Hematopoietic multipotent progenitor cell treated with erythropoietin and hydrocortisone succinate and interleukin-3 and kit ligand, for 17 days (in vitro differentiated cells): Measurements from ENCODE around the gene F7.
"Not testable (repeated sequence)": the region's sequence is repeated elsewhere in the genome, so short reads cannot be mapped to it uniquely, and the experiment has no call there.

Source experiments
- DNase-seq: peaks from one replicate; pipeline ENCODE4 v3.0.0-alpha.2; 2015; ENCODE audit warnings: low spot score

The F7 gene

DNA sequence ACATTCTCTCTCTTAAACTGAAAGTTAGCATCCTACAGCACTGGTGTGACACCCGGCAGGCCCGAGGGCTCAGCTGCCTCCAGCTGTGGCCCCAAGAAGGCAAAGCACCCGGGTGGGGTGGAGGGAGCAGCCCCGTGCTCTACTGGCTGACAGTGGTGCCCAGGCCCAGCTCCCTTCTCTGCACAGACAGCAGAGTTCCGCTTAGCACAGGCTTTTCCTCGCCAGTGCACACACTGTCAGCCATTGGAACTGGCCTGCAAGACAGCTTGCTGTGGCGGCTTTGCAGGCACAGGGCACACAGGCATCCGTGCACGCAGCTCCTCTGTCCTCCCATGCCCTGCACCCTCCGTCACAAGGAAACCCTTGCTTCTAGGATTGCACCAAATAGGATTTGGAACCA, 3.3 kb upstream of the F7 start:
- not testable (repeated sequence) for DNase-seq

DNA sequence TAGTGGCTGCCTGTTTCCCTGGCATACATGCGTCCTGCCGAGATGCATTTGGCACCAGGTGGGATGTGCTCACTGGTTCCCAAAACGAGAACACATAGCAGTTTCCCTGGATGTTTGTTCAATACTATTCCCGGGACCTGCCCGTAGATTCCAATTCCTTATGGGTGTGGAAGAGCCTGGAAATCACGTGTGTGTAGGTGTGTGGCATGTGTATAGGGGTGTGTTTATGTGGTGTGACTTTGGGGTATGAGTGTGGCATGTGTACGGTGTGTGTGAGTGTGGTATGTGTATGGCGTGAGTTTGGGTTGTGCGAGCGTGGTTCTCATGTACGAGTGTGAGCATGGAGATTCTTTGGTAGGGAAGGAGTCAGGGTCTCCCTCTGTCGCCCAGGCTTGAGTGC, 2.9 kb upstream of the F7 start:
- no peak for DNase-seq

DNA sequence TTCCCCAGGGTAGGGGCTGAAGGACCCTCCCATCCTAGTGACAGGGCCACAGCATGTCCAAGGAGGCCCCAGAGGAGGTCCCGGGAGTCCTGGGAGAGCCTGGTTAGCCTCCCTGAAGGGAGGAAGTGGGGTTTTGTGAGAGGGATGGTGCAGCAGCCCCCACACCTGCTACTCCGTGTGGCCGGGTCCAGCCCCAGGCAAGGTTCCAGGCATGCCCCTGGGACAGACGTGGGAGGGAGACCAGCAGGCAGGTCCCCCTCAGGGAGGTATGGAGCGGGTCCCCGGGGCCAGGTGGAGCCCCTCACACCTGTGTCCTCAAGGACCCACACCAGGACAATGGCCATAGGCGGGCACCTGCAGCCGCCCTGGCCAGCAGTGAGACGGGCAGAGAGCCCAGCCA, 1.9 kb upstream of the F7 start:
- DNase-seq: no peak

DNA sequence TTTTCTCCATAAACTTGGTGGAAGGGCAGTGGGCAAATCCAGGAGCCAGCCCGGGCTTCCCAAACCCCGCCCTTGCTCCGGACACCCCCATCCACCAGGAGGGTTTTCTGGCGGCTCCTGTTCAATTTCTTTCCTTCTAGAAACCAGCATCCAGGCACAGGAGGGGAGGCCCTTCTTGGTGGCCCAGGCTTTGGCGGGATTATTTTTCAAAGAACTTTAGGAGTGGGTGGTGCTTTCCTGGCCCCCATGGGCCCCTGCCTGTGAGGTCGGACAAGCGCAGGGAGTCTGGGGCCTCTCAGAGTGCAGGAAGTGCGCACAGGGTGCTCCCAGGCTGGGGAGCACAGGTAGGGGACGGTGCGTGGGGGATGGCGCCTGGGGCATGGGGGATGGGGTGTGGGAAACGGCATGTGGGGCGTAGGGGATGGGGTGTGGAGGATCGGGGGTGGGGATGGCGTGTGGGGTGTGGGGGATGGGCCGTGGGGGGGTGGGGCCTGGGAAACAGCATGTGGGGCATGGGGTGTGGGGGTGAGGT, 396 bp downstream of the F7 start:
- no peak for DNase-seq

DNA sequence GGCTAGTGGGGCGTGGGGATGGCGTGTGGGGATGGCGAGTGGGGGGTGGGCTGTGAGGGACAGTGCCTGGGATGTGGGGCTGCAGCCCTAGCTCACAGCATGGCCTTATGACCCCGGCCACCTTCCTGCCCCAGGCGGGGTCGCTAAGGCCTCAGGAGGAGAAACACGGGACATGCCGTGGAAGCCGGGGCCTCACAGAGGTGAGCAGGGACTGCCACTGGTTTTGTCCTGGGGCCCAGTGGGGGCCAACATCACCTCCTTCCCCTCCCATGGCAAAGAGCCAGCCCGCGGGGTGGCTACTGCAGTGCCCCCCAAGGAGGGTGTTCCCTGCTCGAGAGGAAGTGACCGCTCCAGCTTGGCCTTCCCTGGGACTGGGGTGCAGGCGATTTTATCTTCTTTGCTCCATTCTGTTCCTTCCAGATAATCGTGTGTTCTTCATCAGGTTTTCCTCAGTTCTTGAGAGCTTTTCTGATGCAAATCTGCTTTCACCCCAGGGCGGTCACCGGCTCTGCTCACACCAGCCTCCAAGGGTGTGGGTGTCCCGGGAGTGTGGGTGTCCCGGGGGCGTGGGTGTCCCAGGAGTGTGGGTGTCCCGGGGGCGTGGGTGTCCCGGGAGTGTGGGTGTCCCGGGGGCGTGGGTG, 1.2 kb downstream of the F7 start:
- no peak for DNase-seq

DNA sequence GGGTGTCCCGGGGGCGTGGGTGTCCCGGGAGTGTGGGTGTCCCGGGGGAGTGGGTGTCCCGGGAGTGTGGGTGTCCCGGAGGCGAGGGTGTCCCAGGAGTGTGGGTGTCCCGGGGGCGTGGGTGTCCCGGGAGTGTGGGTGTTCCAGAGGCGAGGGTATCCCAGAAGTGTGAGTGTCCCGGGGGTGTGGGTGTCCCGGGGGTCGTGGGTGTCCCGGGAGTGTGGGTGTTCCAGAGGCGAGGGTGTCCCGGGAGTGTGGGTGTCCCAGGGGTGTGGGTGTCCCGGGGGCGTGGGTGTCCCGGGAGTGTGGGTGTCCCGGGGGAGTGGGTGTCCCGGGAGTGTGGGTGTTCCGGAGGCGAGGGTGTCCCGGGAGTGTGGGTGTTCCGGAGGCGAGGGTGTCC, 2.9 kb downstream of the F7 start:
- DNase-seq: not testable (repeated sequence)

DNA sequence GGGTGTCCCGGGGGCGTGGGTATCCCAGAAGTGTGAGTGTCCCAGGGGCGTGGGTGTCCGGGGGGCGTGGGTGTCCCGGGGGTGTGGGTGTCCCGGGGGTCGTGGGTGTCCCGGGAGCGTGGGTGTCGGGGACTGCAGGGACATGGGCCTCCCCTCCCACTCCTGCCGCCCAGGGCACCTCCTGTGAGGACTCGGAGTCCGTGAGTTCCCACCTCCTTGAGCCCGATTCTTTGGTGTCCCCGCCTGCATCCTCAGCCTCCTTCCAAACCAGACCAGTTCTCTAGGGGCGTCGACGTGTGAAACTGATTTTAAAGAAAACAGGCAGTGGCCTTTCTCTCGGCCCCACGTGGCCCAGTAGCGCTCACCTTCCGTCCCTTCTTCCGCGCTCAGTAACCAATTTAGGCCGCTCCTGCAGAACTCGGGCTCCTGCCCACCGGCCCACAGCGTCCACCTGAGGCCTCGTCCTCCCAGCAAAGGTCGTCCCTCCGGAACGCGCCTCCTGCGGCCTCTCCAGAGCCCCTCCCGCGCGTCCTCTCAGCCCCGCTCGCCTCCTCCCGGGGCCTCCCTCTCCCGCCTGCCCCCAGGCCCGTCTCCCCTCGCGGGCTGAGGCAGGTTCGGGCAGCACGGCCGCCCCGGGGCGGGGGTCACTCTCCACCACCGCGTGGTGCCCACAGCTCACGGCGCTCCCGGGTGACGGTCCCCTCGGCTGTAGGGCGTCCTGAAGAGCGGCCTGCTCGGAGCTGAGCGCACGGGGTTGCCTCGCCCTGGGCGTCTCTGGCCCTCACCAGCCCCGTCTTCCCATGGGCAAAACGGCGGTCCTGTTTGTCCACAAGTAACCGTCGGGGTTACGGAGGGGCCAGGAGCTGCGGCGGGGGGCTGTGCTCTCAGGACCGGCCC, 3.8 kb downstream of the F7 start:
- DNase-seq: no peak

DNA sequence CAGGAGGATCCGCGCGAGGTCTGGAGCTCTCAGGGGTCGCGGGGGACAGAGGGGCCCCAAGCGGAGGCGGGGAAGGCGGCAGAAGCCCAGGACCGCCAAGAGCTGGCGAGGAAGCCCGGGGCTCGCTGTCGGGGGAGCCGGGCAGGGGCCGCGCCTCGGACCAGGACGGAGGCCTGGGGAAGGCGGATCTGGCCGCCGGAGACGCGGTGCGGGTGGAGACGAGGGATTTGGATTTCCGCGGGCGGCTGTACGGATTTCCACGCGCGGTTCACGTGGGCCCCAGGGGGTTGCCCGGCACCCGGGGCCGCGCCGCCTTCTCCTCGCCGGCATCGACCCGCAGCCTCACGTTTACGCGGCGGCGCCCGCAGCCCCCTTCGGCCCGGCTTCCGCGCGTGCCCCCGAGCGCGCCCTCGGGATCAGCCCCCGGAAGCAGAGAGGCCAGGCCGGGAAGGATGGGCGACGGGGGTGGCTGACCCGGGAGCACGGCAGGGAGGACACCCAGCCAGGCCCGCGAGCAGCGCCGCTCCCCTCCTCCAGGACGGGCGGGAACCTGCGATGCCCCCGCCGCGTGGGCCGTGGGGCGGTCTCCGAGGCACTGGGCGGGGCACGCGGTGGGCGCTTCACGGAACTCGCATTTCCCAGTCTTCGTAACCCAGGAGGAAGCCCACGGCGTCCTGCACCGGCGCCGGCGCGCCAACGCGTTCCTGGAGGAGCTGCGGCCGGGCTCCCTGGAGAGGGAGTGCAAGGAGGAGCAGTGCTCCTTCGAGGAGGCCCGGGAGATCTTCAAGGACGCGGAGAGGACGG, 4.7 kb downstream of the F7 start:
- DNase-seq: no peak

DNA sequence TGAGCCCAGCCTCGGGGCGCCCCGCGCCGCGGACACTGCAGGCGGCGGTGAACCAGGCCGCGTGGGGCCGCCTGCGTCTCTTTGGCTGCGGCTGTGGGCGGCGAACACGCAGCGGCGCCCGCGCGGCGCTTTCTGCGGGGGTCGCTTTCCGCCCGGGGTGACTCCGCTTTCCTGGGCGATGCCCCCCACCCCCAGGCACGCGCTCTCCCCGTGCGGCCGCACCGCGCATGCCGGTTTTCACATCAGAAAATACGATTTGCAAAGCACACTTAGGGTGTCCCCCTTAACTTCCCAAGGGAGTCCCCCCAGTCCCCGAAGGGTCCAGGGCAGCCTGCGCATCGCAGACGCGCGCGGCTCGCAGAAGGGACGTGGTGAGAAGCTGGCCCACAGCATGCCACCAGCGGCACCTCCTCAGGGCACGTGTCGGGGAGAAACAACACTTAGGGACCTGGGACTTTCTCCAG, 5.3 kb downstream of the F7 start:
- no peak for DNase-seq

DNA sequence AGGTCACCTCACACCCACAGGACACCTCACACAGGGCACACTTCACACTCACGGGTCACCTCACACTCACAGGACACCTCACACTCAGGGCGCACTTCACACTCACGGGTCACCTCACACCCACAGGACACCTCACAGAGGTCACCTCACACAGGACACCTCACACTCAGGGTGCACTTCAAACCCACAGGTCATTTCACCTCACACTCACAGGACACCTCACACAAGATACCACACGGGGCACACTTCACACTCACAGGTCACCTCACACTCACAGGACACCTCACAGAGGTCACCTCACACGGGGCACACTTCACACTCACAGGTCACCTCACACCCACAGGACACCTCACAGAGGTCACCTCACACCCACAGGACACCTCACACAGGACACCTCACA, 6.2 kb downstream of the F7 start:
- DNase-seq: not testable (repeated sequence)

DNA sequence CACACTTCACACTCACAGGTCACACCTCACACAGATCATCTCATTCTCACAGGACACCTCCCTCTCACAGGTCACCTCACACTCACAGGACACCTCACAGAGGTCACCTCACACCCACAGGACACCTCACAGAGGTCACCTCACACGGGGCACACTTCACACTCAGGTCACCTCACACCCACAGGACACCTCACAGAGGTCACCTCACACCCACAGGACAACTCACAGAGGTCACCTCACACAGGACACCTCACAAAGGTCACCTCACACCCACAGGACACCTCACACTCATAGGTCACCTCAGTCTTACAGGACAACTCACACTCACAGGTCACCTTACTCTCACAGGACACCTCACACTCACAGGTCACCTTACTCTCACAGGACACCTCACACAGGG, 6.9 kb downstream of the F7 start:
- not testable (repeated sequence) for DNase-seq

DNA sequence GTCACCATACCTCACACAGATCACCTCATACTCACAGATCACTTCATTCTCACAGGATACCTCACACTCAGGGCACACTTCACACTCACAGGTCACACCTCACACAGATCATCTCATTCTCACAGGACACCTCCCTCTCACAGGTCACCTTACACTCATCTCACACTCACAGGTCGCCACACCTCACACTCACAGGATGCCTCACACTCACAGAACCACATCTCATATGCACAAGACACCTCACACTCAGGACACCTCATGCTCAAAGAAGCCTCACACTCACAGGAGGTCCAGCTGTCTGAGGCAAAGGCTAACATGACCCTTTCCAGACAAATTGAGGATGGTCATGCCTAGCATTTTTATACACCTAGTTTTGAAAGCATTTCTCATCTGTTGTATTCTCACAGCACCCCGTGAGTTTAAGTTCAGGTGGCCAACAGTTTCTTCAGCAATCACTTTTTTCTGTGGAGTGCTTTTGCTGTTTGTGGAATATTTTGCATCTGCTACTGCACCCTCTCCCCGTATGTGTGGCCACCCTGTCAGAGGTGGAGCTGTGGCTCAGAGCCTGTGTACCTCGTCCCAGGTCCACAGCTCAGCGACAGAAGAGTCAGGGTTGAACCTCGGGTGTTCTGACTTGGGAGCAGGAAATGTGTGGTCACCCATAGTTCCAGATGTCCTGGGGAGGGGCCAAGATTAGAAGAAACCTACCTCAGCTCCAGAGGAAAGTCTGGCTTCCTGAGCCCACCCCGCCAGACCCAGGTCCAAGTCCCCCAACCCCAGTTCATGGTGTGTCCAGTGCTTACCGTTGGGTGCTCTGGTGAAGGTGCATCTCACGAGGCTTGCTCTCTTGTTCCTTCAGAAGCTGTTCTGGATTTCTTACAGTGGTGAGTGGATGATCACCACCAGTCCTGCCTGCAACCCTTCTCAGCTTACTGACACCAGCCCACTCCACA, 7.6 kb downstream of the F7 start:
- no peak for DNase-seq

DNA sequence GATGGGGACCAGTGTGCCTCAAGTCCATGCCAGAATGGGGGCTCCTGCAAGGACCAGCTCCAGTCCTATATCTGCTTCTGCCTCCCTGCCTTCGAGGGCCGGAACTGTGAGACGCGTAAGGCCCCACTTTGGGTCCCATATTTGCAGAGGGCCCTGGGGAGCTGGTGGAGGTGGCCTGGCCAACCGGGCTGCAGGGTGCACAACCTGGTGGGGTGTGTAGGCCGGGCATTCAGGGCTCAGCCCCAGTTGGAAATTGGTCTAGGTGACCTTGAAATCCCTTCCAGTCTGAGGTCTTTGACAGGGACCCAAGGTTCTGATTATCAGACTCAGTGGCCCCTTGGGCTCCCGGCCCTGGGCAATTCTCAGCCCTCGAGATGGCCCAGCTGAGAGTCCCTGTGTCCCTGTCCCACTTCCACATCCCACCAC, 8.3 kb downstream of the F7 start:
- no peak for DNase-seq

DNA sequence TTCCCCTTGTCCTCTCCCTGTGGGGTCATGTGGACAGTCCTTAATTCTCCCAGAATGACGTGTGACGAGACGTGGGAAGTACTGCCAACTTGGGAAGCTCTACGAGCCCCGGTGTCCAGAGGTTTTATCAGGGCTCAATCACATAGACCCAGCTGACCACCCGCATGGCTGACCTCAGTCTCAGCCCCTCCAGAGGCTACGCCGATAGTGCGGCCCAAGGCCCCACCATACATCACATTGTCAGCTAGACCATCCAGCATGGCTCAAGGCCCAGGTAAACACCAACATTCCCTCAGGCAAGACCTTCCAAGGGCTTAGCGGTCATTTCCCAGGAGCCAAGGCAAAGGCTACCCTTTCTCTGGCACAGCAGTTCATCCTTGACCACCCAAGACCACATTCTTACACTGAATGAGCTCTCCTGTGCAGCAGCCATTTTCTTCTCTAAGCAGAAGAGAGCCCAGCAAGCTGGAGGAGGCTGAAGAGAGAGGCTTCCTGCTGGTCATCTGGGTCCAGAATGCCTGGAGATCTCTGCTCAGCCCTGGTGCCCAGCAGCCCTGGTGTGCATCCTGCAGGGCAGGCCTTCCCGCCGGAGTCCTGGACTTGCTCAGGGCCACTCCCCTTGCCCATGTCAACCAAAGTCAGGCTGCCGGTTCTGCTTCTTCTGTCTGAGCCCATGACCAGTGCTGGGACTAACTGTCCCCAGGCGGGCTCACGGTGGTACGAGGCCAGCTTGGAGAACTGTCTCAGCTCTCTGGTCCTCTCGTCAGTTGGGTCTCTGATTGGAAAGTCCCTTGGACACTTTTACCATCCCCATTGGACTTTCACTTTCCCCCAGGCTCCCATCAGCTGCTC, 9.1 kb downstream of the F7 start:
- DNase-seq: no peak

DNA sequence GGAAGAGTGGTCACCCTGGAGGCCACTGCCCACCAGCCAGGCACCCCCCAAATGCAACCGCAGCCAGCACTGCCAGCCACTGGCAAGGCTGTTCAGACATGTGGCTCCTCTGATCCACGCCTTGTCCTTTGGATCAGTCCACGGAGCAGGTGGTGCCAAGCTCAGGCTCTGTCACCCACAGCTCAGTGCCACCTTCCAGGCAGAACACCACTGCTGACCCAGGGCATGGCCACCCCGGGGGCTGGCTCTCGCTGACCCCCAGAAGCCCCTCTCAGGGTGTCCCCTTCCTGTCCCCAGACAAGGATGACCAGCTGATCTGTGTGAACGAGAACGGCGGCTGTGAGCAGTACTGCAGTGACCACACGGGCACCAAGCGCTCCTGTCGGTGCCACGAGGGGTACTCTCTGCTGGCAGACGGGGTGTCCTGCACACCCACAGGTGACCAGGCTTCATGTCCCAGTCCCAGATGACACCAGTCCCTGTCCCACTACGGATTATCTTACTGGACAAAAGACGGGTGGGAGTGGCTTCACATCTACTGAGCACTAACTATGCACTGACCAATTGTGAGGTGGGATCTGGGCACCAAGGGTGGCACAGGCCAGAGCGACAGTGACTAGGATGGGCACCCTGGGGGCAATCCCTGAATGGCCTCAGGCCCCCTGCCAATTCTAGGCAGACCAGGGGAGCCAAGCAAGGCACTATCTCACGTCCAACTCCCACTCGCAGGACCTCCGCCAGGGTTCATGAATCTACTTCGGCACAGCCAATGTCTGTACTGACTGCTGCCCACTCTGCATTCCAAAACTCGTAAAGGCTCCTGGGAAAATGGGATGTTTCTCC, 10.0 kb downstream of the F7 start:
- no peak for DNase-seq

DNA sequence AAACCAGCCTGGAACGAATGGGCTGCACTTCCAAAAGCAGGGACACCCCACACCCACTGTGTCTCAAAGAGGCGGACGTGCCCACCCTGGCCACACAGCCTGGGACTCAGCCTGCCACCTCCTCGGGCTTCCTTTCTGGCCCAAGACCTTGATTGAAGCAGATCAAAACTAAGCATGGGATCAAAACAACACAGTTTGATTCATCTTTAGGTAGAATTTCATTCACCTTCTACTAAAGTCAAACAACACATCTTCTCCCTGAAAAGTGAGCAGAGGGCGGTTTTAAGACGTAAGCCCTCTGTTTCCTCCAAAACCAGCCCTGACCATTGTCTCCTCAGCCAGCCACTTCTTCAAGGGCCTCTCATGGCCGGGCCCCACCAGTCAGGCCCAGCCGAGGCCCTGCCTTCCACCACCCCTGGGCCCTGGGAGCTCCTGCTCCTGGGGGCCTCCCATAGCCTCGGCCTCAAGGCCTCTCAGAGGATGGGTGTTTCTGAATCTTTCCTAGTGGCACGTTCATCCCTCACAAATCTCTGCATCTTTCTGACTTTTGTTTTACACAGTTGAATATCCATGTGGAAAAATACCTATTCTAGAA, 10.7 kb downstream of the F7 start:
- DNase-seq: no peak

DNA sequence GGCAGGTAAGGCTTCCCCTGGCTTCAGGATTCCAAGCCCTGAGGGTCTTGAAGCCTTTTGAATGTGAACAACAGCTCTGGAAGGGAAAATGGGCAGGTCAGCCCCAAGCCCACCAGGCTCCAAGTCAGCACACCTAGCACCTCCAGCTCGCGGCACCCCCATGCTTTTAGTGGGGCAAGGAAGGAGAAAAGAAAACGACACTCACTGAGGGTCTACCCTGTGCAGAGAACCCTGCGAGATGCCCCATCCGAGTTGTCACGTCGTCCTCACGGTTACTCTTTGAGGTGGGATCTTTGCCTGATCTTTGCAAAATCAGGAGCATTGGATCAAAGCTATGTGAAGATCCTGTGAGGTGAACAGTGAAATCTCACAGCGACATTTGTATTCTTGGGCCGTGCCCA, 11.3 kb downstream of the F7 start:
- no peak for DNase-seq

DNA sequence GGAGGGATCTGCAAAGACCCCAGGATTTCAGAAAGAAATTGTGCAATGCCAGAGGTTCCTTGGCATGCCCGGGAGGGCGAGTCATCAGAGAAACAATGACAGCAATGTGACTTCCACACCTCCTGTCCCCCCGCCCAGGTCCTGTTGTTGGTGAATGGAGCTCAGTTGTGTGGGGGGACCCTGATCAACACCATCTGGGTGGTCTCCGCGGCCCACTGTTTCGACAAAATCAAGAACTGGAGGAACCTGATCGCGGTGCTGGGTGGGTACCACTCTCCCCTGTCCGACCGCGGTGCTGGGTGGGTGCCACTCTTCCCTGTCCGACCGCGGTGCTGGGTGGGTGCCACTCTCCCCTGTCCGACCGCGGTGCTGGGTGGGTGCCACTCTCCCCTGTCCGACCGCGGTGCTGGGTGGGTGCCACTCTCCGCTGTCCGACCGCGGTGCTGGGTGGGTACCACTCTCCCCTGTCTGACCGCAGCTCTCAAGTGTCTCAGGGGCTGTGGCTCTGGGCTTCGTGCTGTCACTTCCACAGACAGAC, 11.8 kb downstream of the F7 start:
- no peak for DNase-seq

DNA sequence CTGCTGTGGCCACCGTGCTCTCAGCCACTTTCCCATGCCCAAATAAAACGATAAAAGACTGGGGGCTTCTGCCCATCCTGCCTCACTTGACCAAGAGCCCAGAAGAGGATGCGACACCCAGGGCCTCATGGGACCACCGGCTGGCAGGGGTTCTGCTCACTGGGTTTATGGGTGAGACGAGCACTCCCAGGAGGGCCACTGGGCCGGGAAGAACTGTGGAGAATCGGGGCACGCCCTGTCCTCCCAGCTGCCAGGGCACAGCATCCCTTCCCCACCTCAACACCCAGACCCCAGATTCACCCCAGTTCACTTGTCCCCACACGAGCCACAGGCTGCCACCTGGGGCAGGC, 12.3 kb downstream of the F7 start:
- no peak for DNase-seq
